ENCODE measurements around the gene HAUS7. TPM values are rescaled to one million over a fixed set of nuclear protein-coding genes. Genes with fewer than 3 reads are reported as not detected.

The HAUS7 gene
- total and polyA plus RNA-seq, 2 experiments from 2014 or later: 19.8 to 22.6 TPM

GRCh38 chrX:153515435-153515834, 45.1 kb upstream of the HAUS7 start:
- TF ChIP-seq, protein P1, sequence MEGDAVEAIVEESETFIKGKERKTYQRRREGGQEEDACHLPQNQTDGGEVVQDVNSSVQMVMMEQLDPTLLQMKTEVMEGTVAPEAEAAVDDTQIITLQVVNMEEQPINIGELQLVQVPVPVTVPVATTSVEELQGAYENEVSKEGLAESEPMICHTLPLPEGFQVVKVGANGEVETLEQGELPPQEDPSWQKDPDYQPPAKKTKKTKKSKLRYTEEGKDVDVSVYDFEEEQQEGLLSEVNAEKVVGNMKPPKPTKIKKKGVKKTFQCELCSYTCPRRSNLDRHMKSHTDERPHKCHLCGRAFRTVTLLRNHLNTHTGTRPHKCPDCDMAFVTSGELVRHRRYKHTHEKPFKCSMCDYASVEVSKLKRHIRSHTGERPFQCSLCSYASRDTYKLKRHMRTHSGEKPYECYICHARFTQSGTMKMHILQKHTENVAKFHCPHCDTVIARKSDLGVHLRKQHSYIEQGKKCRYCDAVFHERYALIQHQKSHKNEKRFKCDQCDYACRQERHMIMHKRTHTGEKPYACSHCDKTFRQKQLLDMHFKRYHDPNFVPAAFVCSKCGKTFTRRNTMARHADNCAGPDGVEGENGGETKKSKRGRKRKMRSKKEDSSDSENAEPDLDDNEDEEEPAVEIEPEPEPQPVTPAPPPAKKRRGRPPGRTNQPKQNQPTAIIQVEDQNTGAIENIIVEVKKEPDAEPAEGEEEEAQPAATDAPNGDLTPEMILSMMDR (IDR thresholded peaks at IDR 0.05; ENCODE audit: low read depth, low read length): no peak
- Histone ChIP-seq H3K4me1 (ENCODE audit: low read depth) (no peaks in the 10 kb centered on the region), H3K36me3 (no peaks in the 10 kb centered on the region), H3K4me3 (no peak overlapping the region), H3K27me3 (peaks cover 53% of the 10 kb centered on the region), H3K9me3 (ENCODE audit: low read depth) (no peaks in the 10 kb centered on the region), H3K27ac (no peak overlapping the region)
- DNase-seq (ENCODE audit: low read depth in 1 of 2, low spot score in 1 of 2): no peak

DNA sequence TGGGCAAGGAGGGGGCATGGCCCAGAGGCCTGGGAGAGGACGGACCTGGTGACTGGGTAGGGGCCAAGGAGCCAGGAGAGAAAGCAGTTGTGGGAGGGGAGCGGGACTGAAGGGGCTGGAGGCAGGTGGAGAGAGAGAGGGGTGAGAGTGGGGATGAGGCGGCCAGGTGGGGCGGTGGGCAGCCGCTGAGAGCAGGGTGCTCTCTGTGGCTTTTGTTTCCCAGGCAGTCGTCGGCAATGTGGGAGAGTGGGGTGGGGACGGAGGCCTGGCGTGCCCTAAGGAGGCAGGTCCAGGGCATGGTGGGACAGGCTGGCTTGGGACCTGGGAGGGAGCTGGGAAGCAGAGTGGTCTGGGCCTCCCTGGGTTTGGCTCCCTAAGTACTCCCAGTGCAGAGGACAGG, 43.9 kb upstream of the HAUS7 start:
- no peaks in the 10 kb centered on the region for H3K4me1 ChIP-seq (ENCODE audit: low read depth)
- H3K27me3 ChIP-seq: peaks cover 41% of the 10 kb centered on the region
- no peaks in the 10 kb centered on the region for H3K36me3 ChIP-seq
- no peak for DNase-seq (ENCODE audit: low read depth in 1 of 2, low spot score in 1 of 2)
- no peak overlapping the region for H3K4me3 ChIP-seq
- TF ChIP-seq, protein P1 (IDR thresholded peaks at IDR 0.05; ENCODE audit: low read depth, low read length): no peak
- no peak overlapping the region for H3K27ac ChIP-seq
- no peaks in the 10 kb centered on the region for H3K9me3 ChIP-seq (ENCODE audit: low read depth)

DNA sequence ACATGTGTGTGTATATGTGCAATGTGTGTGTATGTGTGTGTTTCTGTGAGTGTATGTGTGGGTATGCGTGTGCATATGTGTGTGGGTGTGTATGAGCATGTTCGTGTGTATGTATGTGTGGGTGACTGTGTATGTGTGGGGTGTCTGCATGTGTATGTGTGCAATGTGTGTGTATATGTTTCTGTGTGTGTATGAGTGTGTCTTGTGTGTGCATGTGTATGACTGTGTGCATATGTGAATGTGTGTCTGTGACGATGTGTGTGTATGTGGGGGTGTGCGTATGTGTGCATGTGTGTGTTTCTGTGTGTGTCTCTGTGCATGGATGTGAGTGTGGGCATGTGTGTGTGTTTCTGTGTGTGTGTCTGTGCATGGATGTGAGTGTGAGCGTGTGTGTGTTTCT, 42.9 kb upstream of the HAUS7 start:
- DNase-seq (ENCODE audit: low read depth in 1 of 2, low spot score in 1 of 2): no peak
- H3K27me3 ChIP-seq: peaks cover 31% of the 10 kb centered on the region

GRCh38 chrX:153512501-153512893, 42.1 kb upstream of the HAUS7 start:
- DNase-seq (ENCODE audit: low read depth in 1 of 2, low spot score in 1 of 2): no peak
- no peak overlapping the region for H3K4me3 ChIP-seq
- H3K4me1 ChIP-seq (ENCODE audit: low read depth): no peaks in the 10 kb centered on the region
- TF ChIP-seq, protein P1 (IDR thresholded peaks at IDR 0.05; ENCODE audit: low read depth, low read length): no peak
- H3K27me3 ChIP-seq: peaks cover 24% of the 10 kb centered on the region
- no peaks in the 10 kb centered on the region for H3K36me3 ChIP-seq
- no peaks in the 10 kb centered on the region for H3K9me3 ChIP-seq (ENCODE audit: low read depth)
- no peak overlapping the region for H3K27ac ChIP-seq

More for the DNA sequence above, 42.9 kb upstream of the HAUS7 start:
- Histone ChIP-seq H3K4me3 (no peak overlapping the region), H3K27ac (no peak overlapping the region), H3K36me3 (no peaks in the 10 kb centered on the region), H3K4me1 (ENCODE audit: low read depth) (no peaks in the 10 kb centered on the region), H3K9me3 (ENCODE audit: low read depth) (no peaks in the 10 kb centered on the region)
- TF ChIP-seq, protein P1 (IDR thresholded peaks at IDR 0.05; ENCODE audit: low read depth, low read length): no peak

DNA sequence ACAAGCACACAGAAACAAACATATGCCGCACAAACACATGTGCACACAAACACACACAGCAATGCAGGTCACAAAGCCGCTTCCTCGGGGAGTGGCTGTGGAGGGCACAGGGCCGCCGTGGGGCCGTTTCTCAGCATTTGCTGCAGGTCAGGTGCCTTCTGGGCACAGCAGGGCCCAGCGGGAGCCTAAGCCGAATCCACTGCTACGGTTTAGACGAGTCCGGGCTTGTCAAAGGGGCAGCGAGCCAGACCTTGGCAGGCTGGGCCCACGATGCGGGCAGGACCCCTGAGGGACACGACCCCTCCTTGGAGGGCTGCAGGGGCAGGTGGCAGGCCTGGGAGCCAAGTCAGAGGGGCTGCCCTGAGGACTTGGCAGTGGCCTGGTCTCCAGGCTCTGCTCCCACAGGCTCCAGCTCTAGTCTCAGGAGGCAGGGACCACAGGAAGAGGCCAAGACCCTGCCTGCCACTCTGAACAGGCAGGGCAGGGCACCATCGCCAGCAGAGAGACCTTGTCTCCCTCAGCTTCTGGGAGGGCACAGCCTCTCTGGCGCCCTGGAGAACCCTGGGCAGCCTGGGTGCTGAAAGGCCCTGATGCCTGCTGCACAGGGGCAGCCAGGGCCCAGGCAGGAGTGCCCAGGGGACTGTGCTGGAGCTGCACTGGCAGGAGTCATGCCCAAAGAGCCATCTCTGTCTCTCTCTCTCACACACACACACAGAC, 41.6 kb upstream of the HAUS7 start:
- Histone ChIP-seq H3K27ac (no peak overlapping the region), H3K9me3 (ENCODE audit: low read depth) (no peaks in the 10 kb centered on the region), H3K36me3 (no peaks in the 10 kb centered on the region), H3K4me1 (ENCODE audit: low read depth) (no peaks in the 10 kb centered on the region), H3K27me3 (peaks cover 18% of the 10 kb centered on the region), H3K4me3 (no peak overlapping the region)
- TF ChIP-seq, protein P1 (IDR thresholded peaks at IDR 0.05; ENCODE audit: low read depth, low read length): no peak
- no peak for DNase-seq (ENCODE audit: low read depth in 1 of 2, low spot score in 1 of 2)
